ENCODE results near the gene AGXT2. TPM values are rescaled to one million over a fixed set of nuclear protein-coding genes. Genes with fewer than 3 reads are reported as not detected.

The AGXT2 gene
- total RNA-seq, 6 experiments from 2014 or later, result not detected

DNA sequence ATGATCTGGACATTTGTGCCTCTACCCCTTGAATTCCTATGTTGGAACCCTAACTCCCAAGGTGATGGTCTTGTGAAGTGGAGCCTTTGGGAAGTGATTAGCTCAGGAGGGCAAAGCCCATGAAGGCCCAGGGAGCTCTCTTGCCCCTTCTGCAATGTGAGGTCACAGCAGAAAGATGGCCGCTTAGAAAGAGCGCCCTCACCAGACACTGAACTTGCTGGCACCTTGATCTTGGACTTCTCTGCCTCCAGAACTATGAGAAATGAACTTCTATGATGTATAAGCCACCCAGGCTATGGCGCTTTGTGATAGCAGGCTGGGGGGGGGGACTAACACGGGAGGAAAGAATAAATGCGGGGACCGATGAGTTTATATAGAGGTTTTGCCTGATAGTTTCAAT is 45.3 kb downstream of the AGXT2 start:
- Mint-ChIP-seq H3K9me3 (no peaks in the 10 kb centered on the region), H3K4me3 (no peak overlapping the region), H3K36me3 (ENCODE audit: low read depth) (no peaks in the 10 kb centered on the region), H3K27me3 (ENCODE audit: insufficient read depth) (peaks cover 26% of the 10 kb centered on the region), H3K27ac (no peak overlapping the region), H3K4me1 (ENCODE audit: low read depth) (peaks cover 11% of the 10 kb centered on the region)
- no peak for DNase-seq
- TF ChIP-seq CTCF (IDR thresholded peaks at IDR 0.05), result no peak

DNA sequence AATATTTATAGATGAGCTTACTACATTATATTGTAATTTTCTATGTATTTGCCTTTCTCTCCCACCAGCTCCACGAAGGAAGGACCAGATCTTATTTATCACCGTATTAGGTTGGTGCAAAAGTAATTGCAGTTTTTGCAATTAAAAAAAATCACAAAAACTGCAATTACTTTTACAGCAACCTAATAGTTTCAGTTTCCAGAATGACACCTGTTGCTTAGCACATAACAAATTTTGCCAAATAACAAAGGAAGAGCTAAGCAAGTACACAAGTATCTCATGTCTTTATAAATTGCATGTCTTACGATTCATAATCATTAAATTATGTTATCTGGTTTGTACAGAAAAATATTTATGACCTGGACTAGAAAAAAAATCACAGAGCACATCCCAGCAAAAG is 45.9 kb downstream of the AGXT2 start:
- H3K27ac Mint-ChIP-seq, result no peak overlapping the region
- H3K9me3 Mint-ChIP-seq, result no peaks in the 10 kb centered on the region
- peaks cover 26% of the 10 kb centered on the region for H3K27me3 Mint-ChIP-seq (ENCODE audit: insufficient read depth)
- H3K4me3 Mint-ChIP-seq, result no peak overlapping the region
- TF ChIP-seq CTCF (IDR thresholded peaks at IDR 0.05), result no peak
- H3K4me1 Mint-ChIP-seq (ENCODE audit: low read depth), result peaks cover 11% of the 10 kb centered on the region
- no peak for DNase-seq
- no peaks in the 10 kb centered on the region for H3K36me3 Mint-ChIP-seq (ENCODE audit: low read depth)

DNA sequence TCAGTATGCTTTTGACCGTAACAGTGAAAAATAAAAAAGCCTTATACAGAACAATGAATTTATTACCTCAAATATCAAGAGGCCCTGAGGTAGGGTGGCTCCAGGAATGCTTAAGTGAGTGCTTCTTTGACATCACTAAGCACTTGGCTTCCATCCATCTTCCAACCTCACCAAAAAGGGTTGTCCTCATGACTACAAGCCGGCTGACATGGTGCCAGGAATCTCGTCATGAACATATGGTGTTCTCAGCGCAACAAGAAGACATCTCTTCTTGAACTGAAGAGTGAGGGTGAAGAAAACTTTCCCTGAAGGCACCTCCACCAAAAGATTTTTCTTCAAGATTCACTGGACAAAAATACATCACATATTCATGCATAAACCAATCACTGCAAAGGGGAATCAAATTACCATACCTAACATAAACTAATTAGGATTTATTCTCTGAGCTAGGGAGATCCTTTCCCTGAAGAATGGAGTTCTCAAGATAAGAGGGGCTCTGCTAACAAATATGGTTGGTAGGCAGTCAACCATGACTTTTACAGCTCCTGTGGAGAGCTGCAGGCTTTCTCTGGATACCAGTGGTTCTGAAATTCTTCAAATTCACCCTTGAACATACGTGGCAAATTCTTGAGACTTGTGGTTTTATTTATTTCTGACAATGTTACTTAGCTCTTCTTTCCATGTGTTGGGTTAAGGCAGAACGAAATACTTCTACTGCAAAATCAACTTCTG is 49.5 kb downstream of the AGXT2 start:
- Mint-ChIP-seq H3K36me3 (ENCODE audit: low read depth) (no peaks in the 10 kb centered on the region), H3K4me1 (ENCODE audit: low read depth) (peaks cover 11% of the 10 kb centered on the region), H3K4me3 (no peak overlapping the region), H3K27ac (no peak overlapping the region), H3K27me3 (ENCODE audit: insufficient read depth) (peaks cover 31% of the 10 kb centered on the region), H3K9me3 (no peaks in the 10 kb centered on the region)
- TF ChIP-seq CTCF (IDR thresholded peaks at IDR 0.05), result no peak
- DNase-seq, result peak; percentile 64

GRCh38 chr5:34996261-34996660 is 51.5 kb downstream of the AGXT2 start:
- Mint-ChIP-seq H3K4me1 (ENCODE audit: low read depth) (peaks cover 11% of the 10 kb centered on the region), H3K36me3 (ENCODE audit: low read depth) (no peaks in the 10 kb centered on the region), H3K4me3 (no peak overlapping the region), H3K27ac (no peak overlapping the region), H3K27me3 (ENCODE audit: insufficient read depth) (peaks cover 27% of the 10 kb centered on the region), H3K9me3 (no peaks in the 10 kb centered on the region)
- no peak for TF ChIP-seq CTCF (IDR thresholded peaks at IDR 0.05)
- DNase-seq, result no peak

DNA sequence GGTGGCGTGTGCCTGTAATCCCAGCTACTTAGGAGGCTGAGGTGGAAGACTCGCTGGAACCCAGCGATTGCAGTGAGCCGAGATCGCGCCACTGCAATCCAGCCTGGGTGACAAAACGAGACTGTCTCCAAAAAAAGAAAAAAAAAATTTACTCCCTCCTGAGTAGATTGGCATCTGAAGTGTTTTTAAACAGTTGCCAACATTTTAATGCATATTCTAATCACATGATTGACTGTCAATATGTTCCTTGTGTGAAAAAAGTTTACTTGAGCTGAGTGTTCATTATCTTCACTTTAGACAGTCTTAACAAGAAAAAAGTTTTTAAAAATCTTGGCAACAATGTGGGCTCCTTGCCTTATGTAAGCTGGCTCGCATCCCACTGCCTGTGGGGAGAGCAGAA is 53.8 kb downstream of the AGXT2 start:
- Mint-ChIP-seq H3K36me3 (ENCODE audit: low read depth) (no peaks in the 10 kb centered on the region), H3K4me3 (no peak overlapping the region), H3K27ac (no peak overlapping the region), H3K27me3 (ENCODE audit: insufficient read depth) (peaks cover 19% of the 10 kb centered on the region), H3K9me3 (no peaks in the 10 kb centered on the region), H3K4me1 (ENCODE audit: low read depth) (peaks cover 11% of the 10 kb centered on the region)
- no peak for TF ChIP-seq CTCF (IDR thresholded peaks at IDR 0.05)
- no peak for DNase-seq

All from HFFc6 (cell line).